ENCODE measurements around the gene CCDC188. TPM values are rescaled to one million over a fixed set of nuclear protein-coding genes. Genes with fewer than 3 reads are reported as not detected.
A peak's percentile ranks its signal among the peaks of the same experiment; 100 is the strongest.

CCDC188 gene
- total and polyA plus RNA-seq, 2 donors (not counting 1 experiment from before 2014, with no cell fraction given), result 0.33 to 0.59 TPM

GRCh38 chr22:20128902-20129746, 21.7 kb downstream of the CCDC188 start:
- Histone ChIP-seq H3K4me3 (replicated peaks in 1 of 4; ENCODE audit: control extremely low read depth in 1 of 4, insufficient read depth in 1 of 4, low read depth in 3 of 4, low read length in 4 of 4) (no peak overlapping the region), H3K36me3 (ENCODE audit: control insufficient read depth, insufficient read depth, low read length) (peaks cover 14% of the 10 kb centered on the region), H3K9ac (ENCODE audit: insufficient read depth, low read length) (no peak overlapping the region), H3K27me3 (ENCODE audit: control insufficient read depth, insufficient read depth, low read length) (no peaks in the 10 kb centered on the region), H3K79me2 (ENCODE audit: control insufficient read depth, insufficient read depth, low read length) (peaks cover 23% of the 10 kb centered on the region), H3K4me1 (ENCODE audit: control insufficient read depth, extremely low read depth, insufficient read depth, low read length) (peaks cover 5% of the 10 kb centered on the region), H4K20me1 (ENCODE audit: control insufficient read depth, extremely low read depth, insufficient read depth, low read length) (no peaks in the 10 kb centered on the region), H3K27ac (ENCODE audit: insufficient read depth, low read length) (no peak overlapping the region), H3K9me3 (ENCODE audit: control insufficient read depth, insufficient read depth, low read depth, low read length) (no peaks in the 10 kb centered on the region), H3K4me2 (ENCODE audit: extremely low read depth, insufficient read depth, low read length) (no peak overlapping the region), H2AFZ (ENCODE audit: low read length) (no peak overlapping the region)
- TF ChIP-seq CTCF (conservative IDR thresholded peaks at IDR 0.05 in 1 of 2, IDR thresholded peaks at IDR 0.05 in 1 of 2; ENCODE audit: low read depth in 1 of 2, low read length in 2 of 2) (peak; percentile 20 to 39), EZH2 (IDR thresholded peaks at IDR 0.05; ENCODE audit: low read length, missing control alignments) (no peak)
- DNase-seq (ENCODE audit: low read depth in 2 of 2), result peak in 1 of 2 donors; percentile 26

GRCh38 chr22:20128619-20128901, 22.3 kb downstream of the CCDC188 start:
- no peak overlapping the region for H3K4me3 ChIP-seq (replicated peaks in 1 of 4; ENCODE audit: control extremely low read depth in 1 of 4, insufficient read depth in 1 of 4, low read depth in 3 of 4, low read length in 4 of 4)
- peaks cover 5% of the 10 kb centered on the region for H3K4me1 ChIP-seq (ENCODE audit: control insufficient read depth, extremely low read depth, insufficient read depth, low read length)
- no peak overlapping the region for H3K27ac ChIP-seq (ENCODE audit: insufficient read depth, low read length)
- DNase-seq (ENCODE audit: low read depth in 2 of 2), result no peak
- H3K4me2 ChIP-seq (ENCODE audit: extremely low read depth, insufficient read depth, low read length), result no peak overlapping the region
- H2AFZ ChIP-seq (ENCODE audit: low read length), result no peak overlapping the region
- H3K36me3 ChIP-seq (ENCODE audit: control insufficient read depth, insufficient read depth, low read length), result peaks cover 19% of the 10 kb centered on the region
- peaks cover 21% of the 10 kb centered on the region for H3K79me2 ChIP-seq (ENCODE audit: control insufficient read depth, insufficient read depth, low read length)
- H3K27me3 ChIP-seq (ENCODE audit: control insufficient read depth, insufficient read depth, low read length), result no peaks in the 10 kb centered on the region
- H3K9me3 ChIP-seq (ENCODE audit: control insufficient read depth, insufficient read depth, low read depth, low read length), result no peaks in the 10 kb centered on the region
- no peaks in the 10 kb centered on the region for H4K20me1 ChIP-seq (ENCODE audit: control insufficient read depth, extremely low read depth, insufficient read depth, low read length)
- TF ChIP-seq CTCF (conservative IDR thresholded peaks at IDR 0.05 in 1 of 2, IDR thresholded peaks at IDR 0.05 in 1 of 2; ENCODE audit: low read depth in 1 of 2, low read length in 2 of 2) (no peak), EZH2 (IDR thresholded peaks at IDR 0.05; ENCODE audit: low read length, missing control alignments) (no peak)
- H3K9ac ChIP-seq (ENCODE audit: insufficient read depth, low read length), result no peak overlapping the region

- Histone ChIP-seq H3K79me2 (ENCODE audit: control insufficient read depth, insufficient read depth, low read length) (peaks cover 19% of the 10 kb centered on the region), H4K20me1 (ENCODE audit: control insufficient read depth, extremely low read depth, insufficient read depth, low read length) (no peaks in the 10 kb centered on the region), H3K27me3 (ENCODE audit: control insufficient read depth, insufficient read depth, low read length) (no peaks in the 10 kb centered on the region), H3K4me3 (replicated peaks in 1 of 4; ENCODE audit: control extremely low read depth in 1 of 4, insufficient read depth in 1 of 4, low read depth in 3 of 4, low read length in 4 of 4) (no peak overlapping the region), H2AFZ (ENCODE audit: low read length) (no peak overlapping the region), H3K4me2 (ENCODE audit: extremely low read depth, insufficient read depth, low read length) (no peak overlapping the region), H3K9me3 (ENCODE audit: control insufficient read depth, insufficient read depth, low read depth, low read length) (no peaks in the 10 kb centered on the region), H3K27ac (ENCODE audit: insufficient read depth, low read length) (no peak overlapping the region), H3K4me1 (ENCODE audit: control insufficient read depth, extremely low read depth, insufficient read depth, low read length) (peaks cover 5% of the 10 kb centered on the region), H3K9ac (ENCODE audit: insufficient read depth, low read length) (no peak overlapping the region), H3K36me3 (ENCODE audit: control insufficient read depth, insufficient read depth, low read length) (peaks cover 20% of the 10 kb centered on the region)
- DNase-seq (ENCODE audit: low read depth in 2 of 2), result no peak
- TF ChIP-seq EZH2 (IDR thresholded peaks at IDR 0.05; ENCODE audit: low read length, missing control alignments) (no peak), CTCF (conservative IDR thresholded peaks at IDR 0.05 in 1 of 2, IDR thresholded peaks at IDR 0.05 in 1 of 2; ENCODE audit: low read depth in 1 of 2, low read length in 2 of 2) (no peak)
Measured at GRCh38 chr22:20127869-20128618, 22.8 kb downstream of the CCDC188 start.

Data from fibroblast of lung (primary cell).